ENCODE results near the gene LMX1B.

DNA sequence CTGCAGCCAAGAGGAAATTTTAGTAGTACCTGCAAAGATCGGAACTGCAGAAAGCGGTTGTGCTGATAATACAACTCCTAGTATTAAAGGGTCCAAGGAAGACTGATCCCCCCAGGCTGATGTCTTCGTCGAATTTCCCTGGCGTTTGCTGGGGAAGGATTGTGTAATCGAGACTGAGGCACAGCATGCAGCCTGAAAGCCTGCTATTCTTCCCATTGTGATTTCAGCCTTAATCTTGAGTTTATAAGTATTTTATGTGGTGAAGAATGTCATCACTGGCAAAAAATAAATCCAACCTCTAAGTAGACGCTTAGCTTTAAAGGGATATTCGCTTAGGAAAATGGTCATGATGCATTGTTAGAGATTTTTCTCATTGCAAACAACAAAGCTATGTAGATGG, 21.3 kb upstream of the LMX1B start:
- no peak for TF ChIP-seq EZH2 (IDR thresholded peaks at IDR 0.05)
- TF ChIP-seq POLR2AphosphoS5 (IDR thresholded peaks at IDR 0.05; ENCODE audit: borderline replicate concordance, low read depth, low read length): no peak
- no peak for TF ChIP-seq FOXP2 (optimal IDR thresholded peaks at IDR 0.05; ENCODE audit: control extremely low read depth, extremely low read length, insufficient read depth)

Data from SK-N-MC (cell line).